Right hindlimb (tissue), 1 donor: ENCODE data around the gene PCDHGB7.
"Not testable (repeated sequence)": the region's sequence is repeated elsewhere in the genome, so short reads cannot be mapped to it uniquely, and the experiment has no call there.

Experiments used
- DNase-seq: peaks from one replicate; pipeline ENCODE4 v3.0.0-alpha.2; 2018

The PCDHGB7 gene

DNA sequence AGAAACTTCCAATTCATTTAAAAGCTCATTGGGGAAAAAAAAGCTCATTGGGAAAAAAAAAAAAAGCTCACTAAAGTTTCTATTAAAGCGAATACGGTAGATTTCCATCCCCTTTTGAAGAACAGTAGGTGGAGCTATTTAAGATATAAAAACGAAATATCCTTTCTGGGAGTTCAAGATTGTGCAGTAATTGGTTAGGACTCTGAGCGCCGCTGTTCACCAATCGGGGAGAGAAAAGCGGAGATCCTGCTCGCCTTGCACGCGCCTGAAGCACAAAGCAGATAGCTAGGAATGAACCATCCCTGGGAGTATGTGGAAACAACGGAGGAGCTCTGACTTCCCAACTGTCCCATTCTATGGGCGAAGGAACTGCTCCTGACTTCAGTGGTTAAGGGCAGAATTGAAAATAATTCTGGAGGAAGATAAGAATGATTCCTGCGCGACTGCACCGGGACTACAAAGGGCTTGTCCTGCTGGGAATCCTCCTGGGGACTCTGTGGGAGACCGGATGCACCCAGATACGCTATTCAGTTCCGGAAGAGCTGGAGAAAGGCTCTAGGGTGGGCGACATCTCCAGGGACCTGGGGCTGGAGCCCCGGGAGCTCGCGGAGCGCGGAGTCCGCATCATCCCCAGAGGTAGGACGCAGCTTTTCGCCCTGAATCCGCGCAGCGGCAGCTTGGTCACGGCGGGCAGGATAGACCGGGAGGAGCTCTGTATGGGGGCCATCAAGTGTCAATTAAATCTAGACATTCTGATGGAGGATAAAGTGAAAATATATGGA is 13.0 kb downstream of the PCDHGB7 start, which contains the start of gene PCDHGA12:
TSS of gene PCDHGA12 (plus strand) at position 176 of the 782 bp plus-strand sequence. CDS start at position 429, 253 bp downstream.
- no peak for DNase-seq

DNA sequence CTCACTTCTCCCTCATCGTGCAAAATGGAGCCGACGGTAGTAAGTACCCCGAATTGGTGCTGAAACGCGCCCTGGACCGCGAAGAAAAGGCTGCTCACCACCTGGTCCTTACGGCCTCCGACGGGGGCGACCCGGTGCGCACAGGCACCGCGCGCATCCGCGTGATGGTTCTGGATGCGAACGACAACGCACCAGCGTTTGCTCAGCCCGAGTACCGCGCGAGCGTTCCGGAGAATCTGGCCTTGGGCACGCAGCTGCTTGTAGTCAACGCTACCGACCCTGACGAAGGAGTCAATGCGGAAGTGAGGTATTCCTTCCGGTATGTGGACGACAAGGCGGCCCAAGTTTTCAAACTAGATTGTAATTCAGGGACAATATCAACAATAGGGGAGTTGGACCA is 13.8 kb downstream of the PCDHGB7 start:
- DNase-seq = no peak

GRCh38 chr5:141432308-141432707 is 14.8 kb downstream of the PCDHGB7 start:
- not testable (repeated sequence) for DNase-seq

DNA sequence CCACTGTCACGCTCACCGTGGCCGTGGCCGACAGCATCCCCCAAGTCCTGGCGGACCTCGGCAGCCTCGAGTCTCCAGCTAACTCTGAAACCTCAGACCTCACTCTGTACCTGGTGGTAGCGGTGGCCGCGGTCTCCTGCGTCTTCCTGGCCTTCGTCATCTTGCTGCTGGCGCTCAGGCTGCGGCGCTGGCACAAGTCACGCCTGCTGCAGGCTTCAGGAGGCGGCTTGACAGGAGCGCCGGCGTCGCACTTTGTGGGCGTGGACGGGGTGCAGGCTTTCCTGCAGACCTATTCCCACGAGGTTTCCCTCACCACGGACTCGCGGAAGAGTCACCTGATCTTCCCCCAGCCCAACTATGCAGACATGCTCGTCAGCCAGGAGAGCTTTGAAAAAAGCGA is 15.2 kb downstream of the PCDHGB7 start:
- DNase-seq = not testable (repeated sequence)

DNA sequence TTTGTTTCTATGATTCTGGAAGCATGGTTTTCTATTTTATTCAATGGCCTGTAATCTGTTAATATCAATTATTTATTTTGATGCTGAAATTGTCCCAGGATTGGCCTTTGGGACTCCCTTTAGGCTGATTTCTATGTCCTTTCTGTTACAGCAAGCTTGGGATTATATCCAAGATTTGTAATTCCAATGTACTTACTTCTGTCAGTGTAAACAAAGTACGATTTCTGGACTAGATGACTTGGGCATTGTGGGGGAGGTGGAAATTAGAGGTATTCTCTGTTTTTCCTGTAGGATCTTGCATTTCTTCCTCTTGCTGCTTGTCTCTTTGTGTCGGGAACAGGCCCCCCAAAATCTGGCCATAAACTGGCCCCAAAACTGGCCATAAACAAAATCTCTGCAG is 16.5 kb downstream of the PCDHGB7 start:
- no peak for DNase-seq

GRCh38 chr5:141437221-141437620 is 19.7 kb downstream of the PCDHGB7 start:
- DNase-seq = no peak

GRCh38 chr5:141439411-141440141 is 22.1 kb downstream of the PCDHGB7 start:
- DNase-seq = no peak

GRCh38 chr5:141440341-141440740 is 22.9 kb downstream of the PCDHGB7 start:
- DNase-seq = no peak

GRCh38 chr5:141441571-141442170 is 24.2 kb downstream of the PCDHGB7 start:
- DNase-seq = no peak

GRCh38 chr5:141465351-141465750 is 47.9 kb downstream of the PCDHGB7 start:
- DNase-seq = no peak
